Gastroesophageal sphincter (tissue), 3 donors: ENCODE measurements around the gene HMOX1.

Source experiments
- POLR2A ChIP-seq, 2 donors: fragments of 450-650 bp; IDR thresholded peaks; one replicate each; pipeline ENCODE4 v1.6.1; 2017; ENCODE audit warnings: antibody characterized with exemption in 2 of 2, mild to moderate bottlenecking in 2 of 2, moderate library complexity in 1 of 2
- POLR2AphosphoS5 ChIP-seq: sonication (generic); formaldehyde crosslinking; IDR thresholded peaks from one replicate; pipeline ENCODE4 v1.6.1; 2017; ENCODE audit warnings: antibody characterized with exemption
- TF ChIP-seq, protein P1 (sequence below), 4 experiments: fragments of 200-600 bp in 2 of 4; fragments of 450-650 bp in 2 of 4; sonication (generic) in 1 of 4; IDR thresholded peaks; one replicate each; pipeline ENCODE4 v1.5.1; 2017 to 2019; ENCODE audit warnings: antibody characterized with exemption in 4 of 4, mild to moderate bottlenecking in 2 of 4, moderate library complexity in 2 of 4

DNA sequence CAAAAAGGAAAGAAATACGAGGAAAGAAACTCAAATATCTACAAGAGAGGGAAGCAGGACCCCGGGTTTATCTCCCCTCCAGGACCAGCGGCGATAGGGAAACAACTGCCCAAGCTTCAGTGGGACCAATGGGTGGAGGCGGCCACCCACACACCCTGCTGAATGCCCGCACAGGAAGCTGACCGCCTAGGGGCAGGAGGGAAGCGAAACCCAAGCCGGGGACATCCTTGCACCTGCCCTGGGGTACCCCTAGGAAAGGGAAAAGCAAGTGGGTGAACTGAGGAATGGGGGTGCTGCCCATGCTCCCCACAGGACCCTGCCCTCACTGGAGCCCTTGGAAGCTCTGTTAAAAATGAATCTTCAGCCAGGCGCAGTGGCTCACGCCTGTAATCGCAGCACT, 27.6 kb upstream of the HMOX1 start:
- no peak for TF ChIP-seq POLR2A (IDR thresholded peaks at IDR 0.05)
- TF ChIP-seq, protein P1, sequence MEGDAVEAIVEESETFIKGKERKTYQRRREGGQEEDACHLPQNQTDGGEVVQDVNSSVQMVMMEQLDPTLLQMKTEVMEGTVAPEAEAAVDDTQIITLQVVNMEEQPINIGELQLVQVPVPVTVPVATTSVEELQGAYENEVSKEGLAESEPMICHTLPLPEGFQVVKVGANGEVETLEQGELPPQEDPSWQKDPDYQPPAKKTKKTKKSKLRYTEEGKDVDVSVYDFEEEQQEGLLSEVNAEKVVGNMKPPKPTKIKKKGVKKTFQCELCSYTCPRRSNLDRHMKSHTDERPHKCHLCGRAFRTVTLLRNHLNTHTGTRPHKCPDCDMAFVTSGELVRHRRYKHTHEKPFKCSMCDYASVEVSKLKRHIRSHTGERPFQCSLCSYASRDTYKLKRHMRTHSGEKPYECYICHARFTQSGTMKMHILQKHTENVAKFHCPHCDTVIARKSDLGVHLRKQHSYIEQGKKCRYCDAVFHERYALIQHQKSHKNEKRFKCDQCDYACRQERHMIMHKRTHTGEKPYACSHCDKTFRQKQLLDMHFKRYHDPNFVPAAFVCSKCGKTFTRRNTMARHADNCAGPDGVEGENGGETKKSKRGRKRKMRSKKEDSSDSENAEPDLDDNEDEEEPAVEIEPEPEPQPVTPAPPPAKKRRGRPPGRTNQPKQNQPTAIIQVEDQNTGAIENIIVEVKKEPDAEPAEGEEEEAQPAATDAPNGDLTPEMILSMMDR (IDR thresholded peaks at IDR 0.05): no peak
- TF ChIP-seq POLR2AphosphoS5: no peak
